ENCODE measurements around the gene PRR16. TPM values are rescaled to one million over a fixed set of nuclear protein-coding genes. Genes with fewer than 3 reads are reported as not detected.

The PRR16 gene
- total RNA-seq, 4 donors from 2014 or later, result 1.9 to 8.4 (median 2.7) TPM

DNA sequence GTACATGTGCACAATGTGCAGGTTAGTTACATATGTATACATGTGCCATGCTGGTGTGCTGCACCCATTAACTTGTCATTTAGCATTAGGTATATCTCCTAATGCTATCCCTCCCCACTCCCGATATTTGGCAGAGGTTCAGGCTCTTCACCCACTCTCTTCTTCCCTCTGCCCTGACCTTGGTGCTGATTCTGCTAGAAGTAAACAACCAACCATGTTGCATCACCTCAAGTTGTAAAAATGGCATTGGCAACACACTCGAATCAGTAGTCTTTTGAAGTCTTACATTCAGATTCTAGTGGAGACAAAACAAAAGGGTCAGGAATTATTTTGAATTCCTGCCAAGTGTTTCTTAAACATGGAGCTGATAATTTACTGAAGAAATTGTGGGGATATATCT, 40.0 kb downstream of the PRR16 start:
- no peak for DNase-seq (ENCODE audit: low spot score)
- TF ChIP-seq CTCF (IDR thresholded peaks at IDR 0.05), result no peak
- ATAC-seq (ENCODE audit: low FRiP score), result no peak

DNA sequence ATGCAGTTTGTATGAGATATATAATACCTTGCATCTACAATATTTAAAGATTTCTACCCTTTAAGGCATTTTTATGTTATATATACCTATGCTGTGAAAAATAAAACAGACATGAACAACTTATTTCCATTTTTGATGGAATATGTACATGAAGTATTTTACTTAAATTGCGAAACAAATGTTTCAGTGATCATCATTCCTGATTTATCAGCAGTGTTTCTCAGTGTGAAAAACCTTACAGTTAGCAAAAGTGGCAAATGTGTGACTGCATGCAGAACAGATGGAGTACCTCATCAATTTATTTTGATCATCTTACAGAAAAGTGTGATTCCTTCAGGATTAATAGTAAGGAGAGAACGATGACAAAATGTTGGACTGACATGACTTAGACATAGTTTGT, 43.1 kb downstream of the PRR16 start:
- ATAC-seq (ENCODE audit: low FRiP score) (no peak), DNase-seq (ENCODE audit: low spot score) (no peak)
- no peak for TF ChIP-seq CTCF (IDR thresholded peaks at IDR 0.05)

DNA sequence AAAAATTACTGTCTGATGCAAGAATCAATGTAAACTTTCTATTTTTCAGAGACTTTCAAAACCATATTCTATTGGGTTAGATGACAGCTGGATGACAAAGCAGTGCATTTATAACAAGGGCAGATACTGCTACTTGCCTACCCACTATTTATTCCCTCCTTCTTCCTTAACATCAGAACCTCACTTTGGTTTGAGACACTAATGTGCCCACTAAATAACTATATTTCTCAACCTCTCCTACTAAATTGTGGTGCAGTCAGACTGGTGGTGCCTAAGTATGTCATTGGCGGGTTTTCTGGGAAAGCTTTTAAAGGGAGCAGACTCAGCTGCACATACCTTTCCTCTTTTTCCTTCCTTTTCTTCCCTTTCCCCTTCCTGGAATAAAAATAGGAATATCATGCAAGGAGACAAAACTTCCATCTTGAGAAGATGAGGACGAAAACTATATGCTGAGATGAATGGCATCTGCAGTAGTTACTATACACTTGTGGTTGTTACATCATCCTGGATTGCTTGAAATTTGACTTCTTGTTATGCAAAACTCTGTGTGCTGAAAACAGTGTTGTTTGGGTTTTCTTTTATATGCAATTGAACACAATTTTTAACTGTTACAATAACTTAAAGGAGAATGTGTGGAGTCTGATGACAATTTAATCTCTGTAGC, 43.8 kb downstream of the PRR16 start:
- ATAC-seq (ENCODE audit: low FRiP score) (no peak), DNase-seq (ENCODE audit: low spot score) (no peak)
- TF ChIP-seq CTCF (IDR thresholded peaks at IDR 0.05), result no peak

- no peak for DNase-seq (ENCODE audit: low spot score)
- TF ChIP-seq CTCF (IDR thresholded peaks at IDR 0.05), result no peak
- ATAC-seq (ENCODE audit: low FRiP score), result no peak
Measured at GRCh38 chr5:120509053-120509452, 45.0 kb downstream of the PRR16 start.

DNA sequence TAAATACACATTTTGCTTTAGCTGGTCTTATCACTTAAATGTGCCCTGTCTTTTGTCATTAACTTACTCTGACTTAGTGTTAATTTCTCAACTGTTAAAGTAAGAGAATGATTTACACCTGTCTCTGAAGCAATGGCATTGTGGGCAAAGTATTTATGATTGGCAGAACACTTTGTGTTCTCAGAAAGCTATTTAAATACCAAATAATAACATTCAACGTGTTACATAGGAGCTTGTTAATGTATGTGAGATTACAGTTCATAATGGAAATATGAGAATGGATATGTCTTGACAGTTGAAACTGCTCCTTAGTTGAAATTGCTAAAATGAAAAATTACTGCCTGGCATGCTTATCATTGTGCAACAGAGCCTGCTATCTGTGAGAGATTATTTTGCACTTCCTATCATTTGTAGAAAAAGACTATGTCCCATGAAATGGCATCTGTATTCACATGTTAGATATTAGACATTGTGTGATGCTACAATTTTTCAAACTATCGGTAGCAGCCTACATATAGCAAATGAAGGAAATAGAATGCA, 46.1 kb downstream of the PRR16 start:
- TF ChIP-seq CTCF (IDR thresholded peaks at IDR 0.05), result no peak
- ATAC-seq (ENCODE audit: low FRiP score) (no peak), DNase-seq (ENCODE audit: low spot score) (no peak)

GRCh38 chr5:120510994-120511686, 47.0 kb downstream of the PRR16 start:
- no peak for TF ChIP-seq CTCF (IDR thresholded peaks at IDR 0.05)
- DNase-seq (ENCODE audit: low spot score), result no peak
- ATAC-seq (ENCODE audit: low FRiP score), result no peak

GRCh38 chr5:120512068-120512467, 48.0 kb downstream of the PRR16 start:
- TF ChIP-seq CTCF (IDR thresholded peaks at IDR 0.05), result no peak
- ATAC-seq (ENCODE audit: low FRiP score) (no peak), DNase-seq (ENCODE audit: low spot score) (no peak)

Data from omental fat pad (tissue), 4 donors.